HUES48 (cell line): ENCODE measurements around the gene CINP.
"Not testable (repeated sequence)": the region's sequence is repeated elsewhere in the genome, so short reads cannot be mapped to it uniquely, and the experiment has no call there.

Source experiments
- H3K27ac ChIP-seq: one replicate; pipeline ENCODE4 v1.7.0; 2013; ENCODE audit warnings: low read depth, low read length, inconsistent platforms
- H3K27me3 ChIP-seq: 2 replicates; pipeline ENCODE4 v1.6.1; 2013; ENCODE audit warnings: mild to moderate bottlenecking, low read length; ENCODE audit not compliant: control insufficient read depth, insufficient read depth
- H3K36me3 ChIP-seq: 2 replicates; pipeline ENCODE4 v1.6.1; 2013; ENCODE audit warnings: low read length; ENCODE audit not compliant: control insufficient read depth, insufficient read depth
- H3K4me1 ChIP-seq: 2 replicates; pipeline ENCODE4 v1.6.1; 2013; ENCODE audit warnings: mild to moderate bottlenecking, low read length; ENCODE audit not compliant: control insufficient read depth, insufficient read depth
- H3K4me3 ChIP-seq: 2 replicates; pipeline ENCODE4 v1.5.1; 2013; ENCODE audit warnings: mild to moderate bottlenecking, low read depth, low read length
- H3K9ac ChIP-seq: 2 replicates; pipeline ENCODE4 v1.6.1; 2013; ENCODE audit warnings: mild to moderate bottlenecking, low read depth, low read length, moderate library complexity
- H3K9me3 ChIP-seq: 2 replicates; pipeline ENCODE4 v1.6.1; 2013; ENCODE audit warnings: low read length; ENCODE audit not compliant: control insufficient read depth, insufficient read depth

Gene CINP

DNA sequence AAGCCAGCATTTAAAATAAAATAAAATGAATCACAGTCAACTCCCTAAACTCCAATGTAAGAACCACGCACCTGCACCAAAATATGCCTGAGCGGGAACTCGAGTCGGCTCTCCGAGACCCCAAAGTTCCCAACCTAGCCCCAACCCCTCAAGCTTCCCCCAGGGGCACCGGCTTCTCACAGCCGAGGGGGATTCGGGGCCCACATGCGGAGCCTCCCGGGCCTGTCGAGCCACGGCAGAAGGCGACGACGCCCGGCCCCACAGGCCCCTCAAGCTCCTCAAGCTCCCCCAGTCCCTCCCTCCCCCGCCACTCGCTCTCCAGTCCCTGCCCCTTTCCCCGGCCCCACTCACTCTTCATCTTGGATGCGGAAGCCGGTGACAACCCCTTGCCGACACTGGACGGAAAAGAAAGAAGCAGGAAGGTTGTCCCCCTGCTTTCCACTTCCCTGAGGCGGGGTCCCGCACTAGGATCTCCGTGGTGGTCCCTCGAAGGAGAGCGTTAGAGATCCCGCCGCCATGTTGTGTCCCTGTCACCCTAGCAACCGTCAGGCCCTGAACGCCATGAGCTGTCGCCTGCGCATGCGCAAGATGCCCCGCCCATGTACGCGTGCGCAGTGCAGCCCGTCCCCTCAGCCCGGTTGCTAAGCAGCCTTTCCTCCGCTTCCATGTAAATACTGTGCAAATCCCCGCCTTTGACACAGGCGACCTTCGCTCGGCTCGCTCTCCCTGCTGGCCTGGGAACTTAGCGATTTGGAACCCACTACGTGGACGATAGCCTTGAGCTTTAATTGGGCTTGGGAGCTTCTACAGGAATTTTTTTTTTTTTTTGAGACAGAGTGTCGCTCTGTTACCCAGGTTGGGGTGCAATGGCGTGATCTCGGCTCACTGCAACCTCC, 57.8 kb downstream of the CINP start, which contains the start of gene MOK:
TSS of gene MOK (minus strand) at position 554 of the 896 bp plus-strand sequence. CDS start at position 358, 196 bp downstream.
- Histone ChIP-seq H3K9ac (no peak within 1 kb of the TSS), H3K27ac (peak within 1 kb of the TSS; percentile 37), H3K27me3 (no peaks in the 10 kb centered on the region)

DNA sequence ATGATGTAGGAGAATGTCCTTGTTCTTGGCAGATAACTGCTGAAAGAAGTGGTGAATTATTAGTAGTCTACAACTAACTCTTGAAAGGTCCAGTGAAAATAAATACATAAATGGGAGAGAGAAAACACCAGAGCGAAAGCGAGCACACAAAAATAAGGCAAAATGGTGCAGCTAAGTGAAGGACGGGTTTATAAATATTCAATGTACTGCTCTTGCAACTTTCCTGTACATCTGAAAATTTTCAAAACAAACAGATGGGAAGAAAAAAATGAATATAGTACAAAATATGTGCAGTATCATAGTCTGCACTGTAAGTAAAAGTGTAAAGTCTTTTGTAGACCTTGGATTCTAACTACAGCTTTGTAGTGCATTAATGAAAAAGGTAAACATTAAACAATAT, 59.0 kb downstream of the CINP start:
- no peaks in the 10 kb centered on the region for H3K27me3 ChIP-seq
- no peak overlapping the region for H3K4me3 ChIP-seq
- H3K9me3 ChIP-seq: no peaks in the 10 kb centered on the region
- no peak overlapping the region for H3K27ac ChIP-seq
- H3K9ac ChIP-seq: no peak overlapping the region
- no peaks in the 10 kb centered on the region for H3K36me3 ChIP-seq
- 0 out of 2 replicates have a peak, but pooled peaks cover 5% of the 10 kb centered on the region for H3K4me1 ChIP-seq

More for the DNA sequence above, 57.8 kb downstream of the CINP start, which contains the start of gene MOK:
- Histone ChIP-seq H3K36me3 (no peaks in the 10 kb centered on the region), H3K4me3 (peak within 1 kb of the TSS; percentile 92), H3K4me1 (0 out of 2 replicates have a peak, but pooled peaks cover 5% of the 10 kb centered on the region), H3K9me3 (no peaks in the 10 kb centered on the region)

DNA sequence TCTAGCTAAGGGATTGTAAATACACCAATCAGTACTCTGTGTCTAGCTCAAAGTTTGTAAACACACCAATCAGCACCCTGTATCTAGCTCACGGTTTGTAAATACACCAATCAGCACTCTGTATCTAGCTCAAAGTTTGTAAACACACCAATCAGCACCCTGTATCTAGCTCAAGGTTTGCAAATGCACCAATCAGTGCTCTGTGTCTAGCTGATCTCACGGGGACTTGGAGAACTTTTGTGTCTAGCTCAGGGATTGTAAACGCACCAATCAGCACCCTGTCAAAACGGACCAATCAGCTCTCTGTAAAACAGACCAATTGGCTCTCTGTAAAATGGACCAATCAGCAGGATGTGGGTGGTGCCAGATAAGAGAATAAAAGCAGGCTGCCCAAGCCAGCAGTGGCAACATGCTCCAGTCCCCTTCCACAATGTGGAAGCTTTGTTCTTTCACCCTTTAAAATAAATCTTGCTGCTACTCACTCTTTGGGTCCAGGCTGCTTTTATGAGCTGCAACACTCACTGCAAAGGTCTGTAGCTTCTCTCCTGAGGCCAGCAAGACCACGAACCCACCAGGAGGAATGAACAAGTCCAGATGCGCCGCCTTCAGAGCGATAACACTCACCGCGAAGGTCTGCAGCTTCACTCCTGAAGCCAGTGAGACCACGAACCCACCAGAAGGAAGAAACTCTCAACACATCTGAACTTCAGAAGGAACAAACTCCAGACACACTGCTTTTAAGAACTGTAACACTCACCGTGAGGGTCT, 64.2 kb downstream of the CINP start:
- not testable (repeated sequence) for H3K4me3 ChIP-seq, H3K36me3 ChIP-seq

More for the DNA sequence above, 64.2 kb downstream of the CINP start:
- H3K27ac ChIP-seq, H3K27me3 ChIP-seq, H3K9ac ChIP-seq, H3K4me1 ChIP-seq, H3K9me3 ChIP-seq: not testable (repeated sequence)
